K562 (cell line): ENCODE measurements around the gene LNPEP. TPM values are rescaled to one million over a fixed set of nuclear protein-coding genes. Genes with fewer than 3 reads are reported as not detected.

ENCODE experiments used
- ARID4B ChIP-seq: sonication (generic); formaldehyde crosslinking; IDR thresholded peaks from 2 replicates; pipeline ENCODE4 v1.8.0; 2022; ENCODE audit warnings: mild to moderate bottlenecking, missing genetic modification reagents
- CBX1 ChIP-seq: sonication (generic); IDR thresholded peaks from 2 replicates; pipeline ENCODE4 v1.6.1; 2016; ENCODE audit warnings: antibody characterized with exemption, low read depth, mild to moderate bottlenecking
- E2F6 ChIP-seq, 2 experiments: IDR thresholded peaks; 2 replicates each; pipeline ENCODE4 v1.6.1; 2011; ENCODE audit warnings: borderline replicate concordance in 1 of 2, control low read depth in 1 of 2, low read depth in 1 of 2, low read length in 1 of 2, mild to moderate bottlenecking in 1 of 2, mixed read lengths in 1 of 2, moderate library complexity in 1 of 2; ENCODE audit not compliant: insufficient read depth in 1 of 2, insufficient read length in 1 of 2, poor library complexity in 1 of 2, severe bottlenecking in 1 of 2; ENCODE audit errors: extremely low read depth in 1 of 2
- FOXK2 ChIP-seq, 2 experiments: fragments of 450-650 bp; IDR thresholded peaks in 1 of 2; conservative IDR thresholded peaks in 1 of 2; 2 replicates each; pipeline ENCODE4 v1.6.1; 2016; ENCODE audit warnings: low read depth in 2 of 2, mild to moderate bottlenecking in 1 of 2
- HOMEZ ChIP-seq: fragments of 250-450 bp; sonication (Bioruptor Pico); IDR thresholded peaks from 2 replicates; pipeline ENCODE4 v1.4.0; 2020; ENCODE audit warnings: mild to moderate bottlenecking, moderate library complexity
- JUND ChIP-seq, 2 experiments: IDR thresholded peaks; 2 replicates in 1 of 2; 3 replicates in 1 of 2; pipeline ENCODE4 v1.6.1; 2011; ENCODE audit warnings: borderline replicate concordance in 2 of 2, low read depth in 2 of 2, low read length in 2 of 2, improper control_type of control experiment in 1 of 2, missing biosample characterization in 1 of 2, missing genetic modification characterization in 1 of 2, missing genetic modification reagents in 1 of 2
- NFE2 ChIP-seq: IDR thresholded peaks from 2 replicates; pipeline ENCODE4 v1.6.1; 2014; ENCODE audit warnings: antibody characterized with exemption, low read depth
- STAT6 ChIP-seq: sonication (generic); formaldehyde crosslinking; IDR thresholded peaks from 2 replicates; pipeline ENCODE4 v1.8.1; 2023; ENCODE audit warnings: mild to moderate bottlenecking, missing genetic modification reagents
- TAF15 ChIP-seq: fragments of 200-400 bp; formaldehyde crosslinking; IDR thresholded peaks from 2 replicates; pipeline ENCODE4 v1.6.1; 2017; ENCODE audit warnings: mild to moderate bottlenecking, low read depth, low read length, moderate library complexity
- ZNF316 ChIP-seq: fragments of 450-650 bp; IDR thresholded peaks from 2 replicates; pipeline ENCODE4 v1.6.1; 2016
- ZNF778 ChIP-seq: fragments of 450-650 bp; formaldehyde crosslinking; IDR thresholded peaks from 2 replicates; pipeline ENCODE4 v1.4.0; 2020; ENCODE audit warnings: mild to moderate bottlenecking, moderate library complexity
- polyA plus RNA-seq, 8 experiments: library from polyadenylated mRNA; depleted of rRNA in 4 of 8; stranded (reverse) in 5 of 8; unstranded in 3 of 8; fragments of >200 nt; fragmentation: Nextera tagmentation in 2 of 8; fragmentation: Illumina TruSeq in 1 of 8; extraction: Ambion mirVana in 2 of 8; extraction: Trizol in 1 of 8; gene quantifications; 2 replicates each; pipeline versions ENCODE4 v1.2.1 to v1.2.3, GENCODE V29; 2011 to 2014; ENCODE audit warnings: inconsistent platforms in 1 of 8, missing spikeins in 1 of 8
- total RNA-seq, 7 experiments: library from RNA; depleted of rRNA in 6 of 7; stranded (reverse); fragments of >200 nt in 6 of 7; fragmentation: Illumina TruSeq in 2 of 7; extraction: Trizol in 2 of 7; gene quantifications; 2 replicates each; pipeline versions ENCODE4 v1.2.1 to v1.2.3, GENCODE V29; 2011 to 2021; ENCODE audit warnings: low replicate concordance in 1 of 7

Gene LNPEP
- total and polyA plus RNA-seq, 9 of the 15 experiments (the other 6 are each of a cell fraction or from before 2014, with no cell fraction given), result 2.6 to 27.9 (median 11.2) TPM

- no peak for TF ChIP-seq JUND (IDR thresholded peaks at IDR 0.05; ENCODE audit: borderline replicate concordance, low read depth, low read length)
- TF ChIP-seq JUND (tag; IDR thresholded peaks at IDR 0.05; ENCODE audit: borderline replicate concordance, low read depth, low read length), result peak; percentile 9; the same call in 1 of the 3 replicates
- no peak for TF ChIP-seq E2F6 (IDR thresholded peaks at IDR 0.05; ENCODE audit: borderline replicate concordance in 1 of 2, extremely low read depth in 1 of 2, insufficient read depth in 1 of 2, insufficient read length in 1 of 2, low read depth in 1 of 2, low read length in 1 of 2, poor library complexity in 1 of 2, severe bottlenecking in 1 of 2)
- TF ChIP-seq NFE2, result no peak
- peak; percentile 39; the same call in 1 of the 2 replicates for TF ChIP-seq ZNF316
- no peak for TF ChIP-seq TAF15
- 0 out of 4 replicates have a peak, but pooled peaks of 1 of the 2 experiments have one; percentile 21 for TF ChIP-seq FOXK2 (conservative IDR thresholded peaks at IDR 0.05 in 1 of 2, IDR thresholded peaks at IDR 0.05 in 1 of 2; ENCODE audit: low read depth in 2 of 2)
- TF ChIP-seq ARID4B (CRISPR knock-in tag), result 0 out of 2 replicates have a peak, but pooled peaks have one; percentile 34
- TF ChIP-seq STAT6 (CRISPR knock-in tag), result no peak
- TF ChIP-seq HOMEZ, result no peak
- TF ChIP-seq CBX1, result no peak
- no peak for TF ChIP-seq ZNF778
Measured at GRCh38 chr5:96933764-96934707, 1.8 kb upstream of the LNPEP start (continued).
